GM19351 (cell line): ENCODE measurements around the gene KANSL1L.
"Not testable (repeated sequence)": the region's sequence is repeated elsewhere in the genome, so short reads cannot be mapped to it uniquely, and the experiment has no call there.

Experiments
- ATAC-seq: cut with Tn5 transposase; IDR thresholded peaks from one replicate; pipeline ENCODE4 v1.9.1; 2021; ENCODE audit warnings: mild to moderate bottlenecking, moderate library complexity; ENCODE audit not compliant: unreplicated experiment

The KANSL1L gene

GRCh38 chr2:210171309-210172218, at the start of gene KANSL1L:
KANSL1L (minus strand) TSS chr2:210171409; CDS start chr2:210154582, 16,827 bp downstream.
- ATAC-seq, result peak; percentile 66

- no peak for ATAC-seq
These were observed 43.9 kb upstream of the KANSL1L start for GRCh38 chr2:210215120-210215519.

DNA sequence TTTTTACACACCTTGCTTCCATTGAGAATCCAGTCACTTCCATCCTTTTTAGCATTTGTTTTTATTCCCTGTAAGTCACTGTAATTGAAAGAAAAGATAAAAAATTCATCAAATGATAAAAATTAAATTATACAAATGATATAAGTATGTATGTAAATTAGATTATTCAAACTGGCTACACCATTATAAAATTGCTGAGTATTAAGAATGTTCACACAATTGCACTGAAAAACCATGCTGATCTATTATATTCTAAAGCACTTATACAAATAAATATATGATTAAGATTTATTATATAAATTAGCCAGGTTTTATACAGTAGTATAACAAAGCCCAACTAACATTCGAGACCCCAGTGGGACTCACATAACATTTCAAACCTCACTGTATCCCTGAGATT, 39.0 kb upstream of the KANSL1L start:
- ATAC-seq, result no peak

DNA sequence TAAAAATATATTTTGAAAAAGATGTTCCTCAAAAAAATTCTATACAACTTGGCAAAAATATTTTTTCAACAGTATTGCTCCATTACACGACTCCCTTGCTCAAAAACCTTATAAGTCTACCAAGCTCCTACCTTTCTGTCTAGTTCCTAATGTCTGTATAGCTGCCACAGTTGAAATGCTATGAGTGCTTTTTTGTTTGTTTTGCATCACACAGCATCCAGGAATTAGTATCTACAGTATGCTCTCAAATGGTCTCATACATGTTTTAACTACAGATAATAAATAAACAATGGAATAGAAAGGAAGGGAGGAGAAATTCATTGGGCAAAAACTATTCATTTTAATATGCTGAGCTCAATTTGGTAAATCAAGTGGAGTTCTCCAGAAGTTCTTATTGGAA, 36.7 kb upstream of the KANSL1L start:
- ATAC-seq, result no peak

DNA sequence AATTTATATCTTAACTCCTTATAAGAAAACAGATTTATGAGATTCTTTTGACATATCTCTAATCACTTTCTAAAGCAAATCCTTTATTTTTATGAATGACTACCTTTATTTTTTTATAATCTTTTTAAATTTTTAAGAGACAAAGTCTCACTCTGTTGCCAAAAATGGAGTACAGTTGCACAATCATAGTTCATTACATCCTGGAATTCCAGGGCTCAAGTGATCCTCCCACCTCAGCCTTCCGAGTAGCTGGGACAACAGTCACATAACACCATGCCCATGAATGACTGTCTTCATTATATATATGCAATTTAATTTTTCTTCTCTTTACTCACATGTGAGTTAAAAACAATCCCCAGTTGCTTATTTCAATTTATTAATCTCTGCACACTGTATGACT, 32.3 kb upstream of the KANSL1L start:
- no peak for ATAC-seq

DNA sequence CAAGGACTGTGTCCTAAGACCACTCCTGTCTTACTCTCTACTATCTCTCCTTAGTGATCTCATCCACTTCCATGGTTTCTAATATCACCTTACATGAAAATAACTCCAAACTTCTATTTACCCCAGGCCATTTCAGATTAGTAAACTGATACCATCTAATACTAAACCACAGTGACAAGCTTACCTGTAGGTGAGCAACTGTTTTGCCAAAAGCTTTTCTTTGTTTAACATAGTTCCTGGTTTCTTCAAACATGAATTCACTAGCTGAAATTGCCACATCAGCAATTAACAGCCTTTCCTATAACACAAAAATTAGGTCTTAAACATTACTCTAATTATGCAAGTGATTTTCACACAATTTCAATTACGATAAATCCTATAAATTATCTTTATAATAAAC, 31.9 kb upstream of the KANSL1L start:
- ATAC-seq, result no peak

DNA sequence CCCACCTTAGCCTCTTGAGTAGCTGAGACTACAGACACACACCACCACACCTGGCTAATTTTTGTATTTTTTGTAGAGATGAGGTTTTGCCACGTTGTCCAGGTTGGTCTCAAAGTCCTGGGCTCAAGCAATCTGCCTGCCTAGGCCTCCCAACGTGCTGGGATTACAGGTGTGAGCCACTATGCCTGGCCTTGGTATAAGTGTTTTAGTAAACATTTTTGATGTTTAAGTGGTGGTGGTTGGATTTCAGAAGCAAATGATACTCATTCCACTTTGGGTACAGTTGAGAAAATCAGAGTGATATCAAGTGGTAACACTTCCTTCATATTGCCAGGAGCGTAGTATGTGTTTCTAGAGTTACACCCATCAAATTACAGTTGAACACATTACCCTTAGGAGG, 28.6 kb upstream of the KANSL1L start:
- no peak for ATAC-seq

DNA sequence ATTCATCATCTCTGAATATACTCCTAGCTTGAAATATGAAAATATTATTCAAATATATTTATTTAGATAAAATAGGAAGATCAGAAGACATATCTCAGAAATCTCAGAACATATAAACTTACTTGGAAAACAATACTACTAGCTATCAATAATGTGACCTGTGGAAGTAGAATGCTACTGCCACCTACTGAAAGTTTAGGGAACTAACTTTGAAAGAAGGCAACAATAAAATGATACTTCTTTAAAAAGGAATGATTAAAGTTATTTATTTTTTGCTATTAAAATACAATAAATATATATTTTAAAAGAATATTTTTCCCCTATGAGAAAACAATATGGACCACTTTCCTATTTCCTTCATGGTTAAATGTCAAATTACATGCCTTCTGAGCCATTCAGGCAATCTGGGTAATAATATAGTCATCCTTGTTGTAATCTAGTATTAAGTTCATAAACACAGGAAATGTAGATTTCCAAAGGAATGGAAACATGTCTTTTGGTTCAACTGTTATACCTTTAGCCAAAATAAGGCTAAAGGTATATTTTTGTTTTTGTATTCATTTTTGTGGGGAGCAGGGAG, 28.1 kb upstream of the KANSL1L start:
- ATAC-seq, result peak; percentile 65

GRCh38 chr2:210198326-210198725, 27.1 kb upstream of the KANSL1L start:
- no peak for ATAC-seq

DNA sequence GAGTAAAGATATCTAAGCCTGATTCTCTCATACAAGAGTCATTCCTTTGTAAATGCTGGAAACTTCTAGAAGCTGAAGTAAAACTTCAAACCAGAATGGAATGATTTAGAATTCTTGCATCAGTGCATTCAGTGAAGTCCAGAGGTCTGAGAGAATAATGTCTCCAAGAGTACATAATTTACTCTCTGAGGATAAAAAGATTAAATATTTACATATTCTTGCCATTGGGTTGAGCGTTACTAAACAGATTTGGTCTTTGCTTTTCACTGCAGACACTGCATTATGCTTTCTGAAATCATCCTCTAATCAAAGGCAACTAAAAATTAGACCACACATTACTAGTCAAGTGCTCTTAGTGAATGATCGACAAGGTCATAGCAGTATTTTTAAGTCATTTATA, 26.5 kb upstream of the KANSL1L start:
- no peak for ATAC-seq

DNA sequence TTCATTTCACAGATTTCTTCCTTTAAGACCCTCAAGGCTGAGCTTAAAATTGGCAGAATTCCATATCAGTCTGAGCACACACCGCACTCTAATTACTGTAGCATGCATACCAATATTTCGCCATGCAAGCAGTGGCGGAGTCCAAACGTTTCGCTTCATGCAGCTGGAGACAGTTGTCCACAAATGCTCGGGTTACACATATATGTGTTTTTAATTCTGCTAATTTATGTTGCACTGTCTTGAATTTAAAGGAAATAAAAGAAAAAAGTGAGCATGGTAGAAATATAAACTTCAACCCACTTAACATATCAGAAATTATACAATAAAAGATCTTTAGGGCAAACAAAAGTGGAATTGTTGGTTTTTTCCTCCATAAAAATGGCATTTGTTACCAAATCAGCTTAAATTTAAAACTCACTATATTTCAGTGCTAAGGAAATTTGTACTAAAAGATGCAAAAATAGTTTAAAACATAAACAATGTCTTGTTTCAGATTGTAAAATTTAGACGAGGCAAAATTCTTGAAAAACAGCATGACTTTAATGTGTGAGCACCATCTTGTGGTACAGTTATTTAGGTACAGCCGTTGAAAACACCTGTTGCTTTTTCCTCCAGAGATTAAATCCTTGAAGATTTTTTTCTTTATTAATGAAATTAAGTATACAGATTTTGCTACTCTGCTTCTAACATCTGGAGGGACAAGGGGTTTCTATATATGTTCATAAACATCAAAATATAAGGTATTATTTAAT, 24.1 kb upstream of the KANSL1L start:
- peak; percentile 48 for ATAC-seq

DNA sequence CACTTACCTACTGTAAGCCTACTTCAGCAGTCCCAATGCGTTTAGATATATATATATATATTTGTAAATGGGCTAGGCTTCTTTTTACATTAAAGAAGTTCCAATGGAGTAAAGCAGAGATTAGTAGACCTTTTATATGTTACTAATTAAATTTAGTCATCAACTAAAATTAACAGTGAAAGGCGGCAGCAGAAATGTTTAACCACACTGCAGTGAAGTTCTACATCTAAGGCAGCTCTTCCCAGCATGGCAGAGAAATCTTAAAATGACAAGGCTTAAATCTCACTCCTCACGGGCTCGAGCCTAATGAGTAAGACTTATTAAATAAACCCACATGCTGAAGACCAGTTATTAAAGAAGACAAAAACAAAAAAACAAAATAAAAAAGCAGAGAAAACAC, 19.1 kb upstream of the KANSL1L start:
- ATAC-seq, result no peak

- no peak for ATAC-seq
These were observed 18.4 kb upstream of the KANSL1L start for GRCh38 chr2:210189452-210190138.

GRCh38 chr2:210188755-210189154, 17.5 kb upstream of the KANSL1L start:
- no peak for ATAC-seq

DNA sequence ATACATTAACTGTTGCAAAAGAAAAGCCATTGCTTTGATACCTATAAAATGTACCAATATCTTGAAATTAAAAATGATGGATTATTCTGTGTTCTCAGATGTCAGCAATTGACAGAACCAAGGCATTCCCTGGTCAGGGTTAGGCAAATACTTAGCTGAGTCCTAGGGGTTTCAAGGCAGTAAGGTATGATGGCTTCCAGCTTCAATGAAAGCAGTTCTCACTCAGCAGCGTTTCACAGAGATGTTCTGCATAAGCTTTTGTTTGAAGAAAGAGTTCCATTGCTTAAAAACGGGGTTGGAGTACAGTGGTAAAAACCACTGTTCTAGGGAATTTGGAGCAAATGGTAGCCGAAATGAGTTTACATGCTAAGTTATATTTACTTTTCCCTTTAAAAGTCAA, 17.0 kb upstream of the KANSL1L start:
- ATAC-seq, result no peak

- not testable (repeated sequence) for ATAC-seq
These were observed 12.7 kb upstream of the KANSL1L start for GRCh38 chr2:210183936-210184335.

- ATAC-seq, result not testable (repeated sequence)
These were observed 10.4 kb upstream of the KANSL1L start for GRCh38 chr2:210181606-210182088.

DNA sequence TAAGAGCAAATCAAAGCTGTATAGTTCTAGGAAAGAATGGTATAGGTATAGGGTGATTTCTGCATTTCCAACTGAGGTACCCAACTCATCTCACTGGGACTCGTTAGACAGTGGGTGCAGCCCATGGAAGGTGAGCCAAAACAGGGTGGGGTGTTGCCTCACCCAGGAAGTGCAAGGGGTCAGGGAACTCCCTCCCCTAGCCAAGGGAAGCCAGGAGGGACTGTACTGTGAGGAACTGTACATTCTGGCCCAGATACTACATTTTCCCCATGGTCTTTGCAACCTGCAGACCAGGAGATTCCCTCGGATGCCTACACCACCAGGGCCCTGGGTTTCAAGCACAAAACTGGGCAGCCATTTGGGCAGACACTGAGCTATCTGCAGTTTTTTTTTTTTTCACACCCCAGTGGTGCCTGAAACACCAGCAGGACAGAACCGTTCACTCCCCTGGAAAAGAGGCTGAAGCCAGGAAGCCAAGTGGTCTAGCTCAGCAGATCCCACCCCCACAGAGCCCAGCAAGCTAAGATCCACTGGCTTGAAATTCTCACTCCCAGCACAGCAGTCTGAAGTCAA, 9.9 kb upstream of the KANSL1L start:
- not testable (repeated sequence) for ATAC-seq

DNA sequence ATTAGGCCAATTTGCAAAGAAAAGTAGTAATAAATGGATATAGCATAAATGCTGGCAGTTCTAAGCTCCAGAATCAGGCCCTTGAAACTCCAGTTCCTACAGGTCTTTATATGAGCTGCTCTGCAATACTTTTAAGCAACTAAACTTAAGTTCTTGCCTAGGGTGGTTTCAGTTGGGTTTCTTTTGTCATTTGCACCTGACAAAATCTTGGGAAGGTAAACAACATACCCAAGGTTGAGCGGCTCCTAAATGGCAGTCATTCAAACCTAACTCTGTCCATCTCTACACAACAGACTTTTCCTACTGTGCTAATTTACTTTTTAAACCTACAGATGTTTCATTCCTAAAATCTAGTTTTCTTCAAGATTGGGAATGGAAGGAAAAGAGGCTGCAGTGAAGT, 9.3 kb upstream of the KANSL1L start:
- no peak for ATAC-seq

- no peak for ATAC-seq
These were observed 8.3 kb upstream of the KANSL1L start for GRCh38 chr2:210179351-210179990.
